ENCODE measurements around the gene TEX22.
A peak's percentile ranks its signal among the peaks of the same experiment; 100 is the strongest.

TEX22 gene

GRCh38 chr14:105409364-105409763 lies 11.0 kb downstream of the TEX22 start:
- no peak for DNase-seq

- no peak for DNase-seq
These were observed 12.3 kb downstream of the TEX22 start for GRCh38 chr14:105410642-105411016.

- no peak for DNase-seq
These were observed 12.9 kb downstream of the TEX22 start for GRCh38 chr14:105411017-105411941.

GRCh38 chr14:105411985-105412770 lies 13.8 kb downstream of the TEX22 start:
- DNase-seq, result no peak

- no peak for DNase-seq
These were observed 14.6 kb downstream of the TEX22 start for GRCh38 chr14:105412771-105413543.

- no peak for DNase-seq
These were observed 15.2 kb downstream of the TEX22 start for GRCh38 chr14:105413544-105413886.

- peak; percentile 12 for DNase-seq
These were observed 16.4 kb downstream of the TEX22 start for GRCh38 chr14:105414456-105415371.

GRCh38 chr14:105415481-105416428 lies 17.4 kb downstream of the TEX22 start:
- no peak for DNase-seq

GRCh38 chr14:105416671-105417070 lies 18.3 kb downstream of the TEX22 start:
- DNase-seq, result no peak

- no peak for DNase-seq
These were observed 19.4 kb downstream of the TEX22 start for GRCh38 chr14:105417690-105418121.

- DNase-seq, result no peak
These were observed 20.2 kb downstream of the TEX22 start for GRCh38 chr14:105418269-105419194.

GRCh38 chr14:105419195-105420091 lies 21.1 kb downstream of the TEX22 start, which contains the start of gene MTA1:
Gene MTA1, plus strand, starts transcription at chr14:105419827. Its CDS starts 209 bp downstream, at chr14:105420036.
- no peak for DNase-seq

- DNase-seq, result no peak
These were observed 22.0 kb downstream of the TEX22 start for GRCh38 chr14:105420101-105420973.

GRCh38 chr14:105420974-105421674 lies 22.8 kb downstream of the TEX22 start:
- DNase-seq, result no peak

GRCh38 chr14:105421723-105422615 lies 23.6 kb downstream of the TEX22 start:
- DNase-seq, result no peak
